ENCODE results near the gene ATRAID.

The ATRAID gene

DNA sequence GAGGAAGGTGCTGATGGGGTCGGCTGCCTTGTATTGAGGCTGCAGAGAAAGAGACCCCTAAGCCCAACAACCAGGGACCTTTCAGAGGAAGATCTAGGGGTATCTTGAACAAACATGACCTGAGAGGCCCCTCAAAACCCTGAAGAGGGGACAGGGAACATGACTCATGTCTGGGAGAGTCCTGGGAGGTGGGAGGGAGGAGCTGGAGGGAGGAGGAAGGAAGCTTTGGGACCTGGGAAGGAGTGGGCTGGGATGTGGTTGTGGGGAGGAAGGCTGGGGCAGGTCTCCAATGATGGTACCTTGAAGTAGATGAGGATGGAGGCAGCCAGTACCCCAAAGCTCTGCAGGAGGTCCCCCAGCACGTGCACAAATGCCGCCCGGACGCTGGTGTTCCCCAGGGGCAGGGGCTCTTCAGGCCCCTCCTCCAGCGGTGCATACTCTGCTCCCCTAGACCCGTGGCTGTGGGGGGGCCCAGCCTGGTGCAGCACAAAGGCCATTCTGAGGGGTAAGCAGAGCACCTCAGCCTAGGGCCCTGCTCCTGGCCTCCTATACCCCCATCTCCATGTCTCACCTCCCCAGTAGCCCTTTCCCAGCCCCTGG, 45.1 kb downstream of the ATRAID start:
- no peak overlapping the region for H2BK15ac ChIP-seq (ENCODE audit: low read length)
- H3K4me2 ChIP-seq (ENCODE audit: insufficient read depth, low read length, poor library complexity, severe bottlenecking), result no peak overlapping the region
- H3K9ac ChIP-seq (ENCODE audit: low read depth, low read length, poor library complexity), result no peak overlapping the region
- no CpG with 5 or more reads among the region's 7 CpGs for WGBS, 2 donors (ENCODE audit: extremely low coverage in 2 of 2, insufficient read length in 2 of 2, insufficient replicate concordance in 1 of 2)
- no peaks in the 10 kb centered on the region for H3K9me3 ChIP-seq (replicated peaks in 1 of 2; ENCODE audit: control insufficient read depth in 2 of 2, insufficient read depth in 1 of 2, low read depth in 1 of 2, low read length in 2 of 2)
- no peak overlapping the region for H3K14ac ChIP-seq (ENCODE audit: low read length)
- H2AK5ac ChIP-seq (ENCODE audit: low read depth, low read length), result peak overlapping the region; percentile 24
- no peak overlapping the region for H2BK12ac ChIP-seq (ENCODE audit: low read length)
- H3K4me1 ChIP-seq (ENCODE audit: control insufficient read depth in 2 of 2, insufficient read depth in 1 of 2, low read depth in 1 of 2, low read length in 2 of 2), result peaks cover 2 to 4% of the 10 kb centered on the region in 2 donors
- no peak overlapping the region for H3K4ac ChIP-seq (ENCODE audit: low read length)
- H3K79me1 ChIP-seq (ENCODE audit: low read depth, low read length), result no peaks in the 10 kb centered on the region
- no peak overlapping the region for H3K23ac ChIP-seq (ENCODE audit: low read depth, low read length, poor library complexity)
- no peak overlapping the region for H4K8ac ChIP-seq (ENCODE audit: low read depth, low read length)
- no peak overlapping the region for H2BK5ac ChIP-seq (ENCODE audit: low read length)
- no peak overlapping the region for H3K18ac ChIP-seq (ENCODE audit: low read length)
- H3K4me3 ChIP-seq (ENCODE audit: low read length in 2 of 2), result no peak overlapping the region
- no peak for DNase-seq (ENCODE audit: low spot score)
- no peak overlapping the region for H2BK120ac ChIP-seq (ENCODE audit: low read depth, low read length)
- H3K27me3 ChIP-seq (ENCODE audit: control insufficient read depth in 3 of 3, insufficient read depth in 3 of 3, low read depth in 1 of 3, low read length in 3 of 3), result peaks cover 7 to 82% (median 24%) of the 10 kb centered on the region in 3 experiments
- no peaks in the 10 kb centered on the region for H3K36me3 ChIP-seq (replicated peaks in 1 of 2; ENCODE audit: control insufficient read depth in 2 of 2, insufficient read depth in 2 of 2, low read length in 2 of 2)
- no peak overlapping the region for H2AFZ ChIP-seq (ENCODE audit: low read length)
- H4K91ac ChIP-seq (ENCODE audit: low read depth, low read length, poor library complexity), result no peak overlapping the region
- no peak overlapping the region for H3K27ac ChIP-seq (replicated peaks; ENCODE audit: low read length)

DNA sequence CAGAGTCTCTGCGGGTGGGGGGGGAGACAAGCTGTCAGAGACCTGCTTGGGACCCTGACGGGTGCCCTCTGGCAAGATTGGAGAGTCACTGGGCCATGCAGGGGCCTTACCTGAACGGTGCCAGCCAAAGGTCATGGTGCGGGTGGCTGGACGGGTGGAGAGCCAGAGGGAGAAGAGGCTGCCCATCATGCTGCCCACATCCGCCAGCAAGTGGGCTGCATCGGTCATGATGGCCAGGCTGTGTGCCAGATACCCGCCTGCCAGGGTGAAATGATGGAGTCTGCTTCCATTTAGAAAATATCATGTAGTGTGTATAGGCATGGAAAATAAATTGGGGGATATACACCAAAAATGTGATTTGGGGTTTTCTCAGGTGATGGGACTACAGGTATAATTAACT, 46.2 kb downstream of the ATRAID start:
- DNase-seq (ENCODE audit: low spot score), result no peak
- Histone ChIP-seq H3K27ac (replicated peaks; ENCODE audit: low read length) (no peak overlapping the region), H2BK15ac (ENCODE audit: low read length) (peak overlapping the region; percentile 8), H3K18ac (ENCODE audit: low read length) (no peak overlapping the region), H3K4me2 (ENCODE audit: insufficient read depth, low read length, poor library complexity, severe bottlenecking) (no peak overlapping the region), H4K8ac (ENCODE audit: low read depth, low read length) (no peak overlapping the region), H2AFZ (ENCODE audit: low read length) (no peak overlapping the region), H2BK12ac (ENCODE audit: low read length) (no peak overlapping the region), H2AK5ac (ENCODE audit: low read depth, low read length) (no peak overlapping the region), H3K4me1 (ENCODE audit: control insufficient read depth in 2 of 2, insufficient read depth in 1 of 2, low read depth in 1 of 2, low read length in 2 of 2) (peaks cover 2 to 4% of the 10 kb centered on the region in 2 donors), H3K4me3 (ENCODE audit: low read length in 2 of 2) (no peak overlapping the region), H3K36me3 (replicated peaks in 1 of 2; ENCODE audit: control insufficient read depth in 2 of 2, insufficient read depth in 2 of 2, low read length in 2 of 2) (no peaks in the 10 kb centered on the region), H3K79me1 (ENCODE audit: low read depth, low read length) (no peaks in the 10 kb centered on the region), H3K23ac (ENCODE audit: low read depth, low read length, poor library complexity) (peak overlapping the region; percentile 17), H3K9ac (ENCODE audit: low read depth, low read length, poor library complexity) (no peak overlapping the region), H3K27me3 (ENCODE audit: control insufficient read depth in 3 of 3, insufficient read depth in 3 of 3, low read depth in 1 of 3, low read length in 3 of 3) (peaks cover 14 to 89% (median 35%) of the 10 kb centered on the region in 3 experiments), H3K14ac (ENCODE audit: low read length) (peak overlapping the region; percentile 67), H4K91ac (ENCODE audit: low read depth, low read length, poor library complexity) (no peak overlapping the region), H3K9me3 (replicated peaks in 1 of 2; ENCODE audit: control insufficient read depth in 2 of 2, insufficient read depth in 1 of 2, low read depth in 1 of 2, low read length in 2 of 2) (no peaks in the 10 kb centered on the region), H2BK5ac (ENCODE audit: low read length) (no peak overlapping the region), H2BK120ac (ENCODE audit: low read depth, low read length) (no peak overlapping the region), H3K4ac (ENCODE audit: low read length) (no peak overlapping the region)
- WGBS, 2 donors (ENCODE audit: extremely low coverage in 2 of 2, insufficient read length in 2 of 2, insufficient replicate concordance in 1 of 2), result no CpG with 5 or more reads among the region's 8 CpGs

DNA sequence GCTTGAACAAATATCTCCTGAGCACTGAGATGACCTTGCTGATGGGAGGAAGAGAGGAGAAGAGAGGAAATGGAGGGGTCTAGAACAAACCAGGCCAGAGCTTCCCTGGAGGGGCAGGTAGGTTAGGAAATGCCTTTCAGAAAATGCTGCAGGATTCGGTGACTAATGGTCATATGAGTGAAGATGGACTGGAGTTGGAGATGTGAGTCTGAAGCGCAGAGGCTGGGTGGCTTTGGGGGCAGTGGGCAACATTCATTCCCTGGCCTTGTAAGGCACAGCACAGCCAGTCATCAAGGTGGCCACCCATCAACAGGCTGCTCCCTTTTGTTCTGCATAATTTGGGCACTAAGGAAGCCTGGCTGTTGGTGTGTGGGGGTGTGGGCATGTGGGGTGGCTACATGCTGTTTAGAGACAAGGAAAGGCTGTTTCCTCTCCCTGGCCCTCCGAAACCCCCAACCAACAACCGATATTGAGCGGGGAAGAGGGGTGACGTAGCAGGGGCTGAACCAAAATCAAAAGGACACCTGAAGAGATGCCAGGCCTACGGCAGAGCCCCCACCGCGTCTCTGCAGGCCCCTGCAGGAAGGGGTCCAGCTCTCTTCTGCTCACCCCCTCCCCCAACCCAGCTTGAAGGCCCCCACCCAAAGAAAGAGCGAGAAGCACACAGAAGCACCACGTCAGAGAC, 49.5 kb downstream of the ATRAID start:
- no peak overlapping the region for H2BK5ac ChIP-seq (ENCODE audit: low read length)
- no peak overlapping the region for H3K4ac ChIP-seq (ENCODE audit: low read length)
- H3K9ac ChIP-seq (ENCODE audit: low read depth, low read length, poor library complexity), result no peak overlapping the region
- H2AFZ ChIP-seq (ENCODE audit: low read length), result peak overlapping the region; percentile 85
- H3K4me2 ChIP-seq (ENCODE audit: insufficient read depth, low read length, poor library complexity, severe bottlenecking), result no peak overlapping the region
- H3K23ac ChIP-seq (ENCODE audit: low read depth, low read length, poor library complexity), result peak overlapping the region; percentile 69
- H3K36me3 ChIP-seq (replicated peaks in 1 of 2; ENCODE audit: control insufficient read depth in 2 of 2, insufficient read depth in 2 of 2, low read length in 2 of 2), result no peaks in the 10 kb centered on the region
- no CpG with 5 or more reads among the region's 11 CpGs for WGBS, 2 donors (ENCODE audit: extremely low coverage in 2 of 2, insufficient read length in 2 of 2, insufficient replicate concordance in 1 of 2)
- H3K4me1 ChIP-seq (ENCODE audit: control insufficient read depth in 2 of 2, insufficient read depth in 1 of 2, low read depth in 1 of 2, low read length in 2 of 2), result peaks cover 0 to 3% of the 10 kb centered on the region in 2 donors
- no peak overlapping the region for H4K91ac ChIP-seq (ENCODE audit: low read depth, low read length, poor library complexity)
- H2BK120ac ChIP-seq (ENCODE audit: low read depth, low read length), result peak overlapping the region; percentile 43
- peaks cover 0 to 2% of the 10 kb centered on the region in 2 donors for H3K9me3 ChIP-seq (replicated peaks in 1 of 2; ENCODE audit: control insufficient read depth in 2 of 2, insufficient read depth in 1 of 2, low read depth in 1 of 2, low read length in 2 of 2)
- H2AK5ac ChIP-seq (ENCODE audit: low read depth, low read length), result peak overlapping the region; percentile 13
- no peak overlapping the region for H3K4me3 ChIP-seq (ENCODE audit: low read length in 2 of 2)
- H3K14ac ChIP-seq (ENCODE audit: low read length), result no peak overlapping the region
- no peak overlapping the region for H2BK12ac ChIP-seq (ENCODE audit: low read length)
- peaks cover 38 to 98% (median 62%) of the 10 kb centered on the region in 3 experiments for H3K27me3 ChIP-seq (ENCODE audit: control insufficient read depth in 3 of 3, insufficient read depth in 3 of 3, low read depth in 1 of 3, low read length in 3 of 3)
- peak overlapping the region; percentile 7 for H3K18ac ChIP-seq (ENCODE audit: low read length)
- no peak overlapping the region for H4K8ac ChIP-seq (ENCODE audit: low read depth, low read length)
- no peak for DNase-seq (ENCODE audit: low spot score)
- H3K79me1 ChIP-seq (ENCODE audit: low read depth, low read length), result no peaks in the 10 kb centered on the region
- no peak overlapping the region for H3K27ac ChIP-seq (replicated peaks; ENCODE audit: low read length)
- peak overlapping the region; percentile 38 for H2BK15ac ChIP-seq (ENCODE audit: low read length)

DNA sequence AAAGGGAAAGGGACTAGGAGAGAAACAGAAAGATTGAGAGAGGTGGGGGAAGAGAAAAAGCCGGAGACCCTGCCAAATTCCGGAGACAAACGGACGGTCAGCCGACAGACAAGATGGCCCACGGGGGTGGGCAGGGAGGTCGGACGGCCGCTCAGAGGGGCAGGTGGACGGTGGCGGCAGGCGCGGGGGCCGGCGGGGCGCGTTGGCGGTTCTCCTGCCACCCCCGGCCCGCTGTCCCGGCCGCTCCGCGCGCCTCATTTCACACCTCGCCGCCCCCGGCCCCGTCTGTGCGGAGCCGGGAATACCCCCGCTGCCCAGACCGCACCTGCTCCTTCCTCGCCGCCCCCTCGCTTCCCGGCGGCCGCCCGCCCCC, 50.1 kb downstream of the ATRAID start:
- peaks cover 38 to 97% (median 62%) of the 10 kb centered on the region in 3 experiments for H3K27me3 ChIP-seq (ENCODE audit: control insufficient read depth in 3 of 3, insufficient read depth in 3 of 3, low read depth in 1 of 3, low read length in 3 of 3)
- no peak for DNase-seq (ENCODE audit: low spot score)
- no peak overlapping the region for H3K27ac ChIP-seq (replicated peaks; ENCODE audit: low read length)

More for the DNA sequence above, 50.1 kb downstream of the ATRAID start:
- no peak overlapping the region for H2AK5ac ChIP-seq (ENCODE audit: low read depth, low read length)
- peak overlapping the region; percentile 69 for H3K23ac ChIP-seq (ENCODE audit: low read depth, low read length, poor library complexity)
- H4K91ac ChIP-seq (ENCODE audit: low read depth, low read length, poor library complexity), result no peak overlapping the region
- H2AFZ ChIP-seq (ENCODE audit: low read length), result peak overlapping the region; percentile 85
- peak overlapping the region; percentile 43 for H2BK120ac ChIP-seq (ENCODE audit: low read depth, low read length)
- peaks cover 0 to 2% of the 10 kb centered on the region in 2 donors for H3K9me3 ChIP-seq (replicated peaks in 1 of 2; ENCODE audit: control insufficient read depth in 2 of 2, insufficient read depth in 1 of 2, low read depth in 1 of 2, low read length in 2 of 2)
- WGBS, 2 donors (ENCODE audit: extremely low coverage in 2 of 2, insufficient read length in 2 of 2, insufficient replicate concordance in 1 of 2), result no CpG with 5 or more reads among the region's 40 CpGs
- H2BK12ac ChIP-seq (ENCODE audit: low read length), result no peak overlapping the region
- no peak overlapping the region for H3K4ac ChIP-seq (ENCODE audit: low read length)
- no peaks in the 10 kb centered on the region for H3K36me3 ChIP-seq (replicated peaks in 1 of 2; ENCODE audit: control insufficient read depth in 2 of 2, insufficient read depth in 2 of 2, low read length in 2 of 2)
- H3K9ac ChIP-seq (ENCODE audit: low read depth, low read length, poor library complexity), result no peak overlapping the region
- H3K4me2 ChIP-seq (ENCODE audit: insufficient read depth, low read length, poor library complexity, severe bottlenecking), result peak overlapping the region; percentile 87
- peak overlapping the region; percentile 46 for H3K18ac ChIP-seq (ENCODE audit: low read length)
- H3K14ac ChIP-seq (ENCODE audit: low read length), result no peak overlapping the region
- no peak overlapping the region for H4K8ac ChIP-seq (ENCODE audit: low read depth, low read length)
- no peak overlapping the region for H2BK5ac ChIP-seq (ENCODE audit: low read length)
- peak overlapping the region; percentile 38 for H2BK15ac ChIP-seq (ENCODE audit: low read length)
- no peaks in the 10 kb centered on the region for H3K79me1 ChIP-seq (ENCODE audit: low read depth, low read length)
- H3K4me3 ChIP-seq (ENCODE audit: low read length in 2 of 2), result peak overlapping the region in 1 of 2 donors; percentile 80
- peaks cover 0 to 3% of the 10 kb centered on the region in 2 donors for H3K4me1 ChIP-seq (ENCODE audit: control insufficient read depth in 2 of 2, insufficient read depth in 1 of 2, low read depth in 1 of 2, low read length in 2 of 2)

Measured in neuronal stem cell (in vitro differentiated cells).